Measurements from ENCODE around the gene DNAH3. TPM values are rescaled to one million over a fixed set of nuclear protein-coding genes. Genes with fewer than 3 reads are reported as not detected.

Gene DNAH3
- total RNA-seq, 1 experiment from 2014 or later: 0.70 TPM

DNA sequence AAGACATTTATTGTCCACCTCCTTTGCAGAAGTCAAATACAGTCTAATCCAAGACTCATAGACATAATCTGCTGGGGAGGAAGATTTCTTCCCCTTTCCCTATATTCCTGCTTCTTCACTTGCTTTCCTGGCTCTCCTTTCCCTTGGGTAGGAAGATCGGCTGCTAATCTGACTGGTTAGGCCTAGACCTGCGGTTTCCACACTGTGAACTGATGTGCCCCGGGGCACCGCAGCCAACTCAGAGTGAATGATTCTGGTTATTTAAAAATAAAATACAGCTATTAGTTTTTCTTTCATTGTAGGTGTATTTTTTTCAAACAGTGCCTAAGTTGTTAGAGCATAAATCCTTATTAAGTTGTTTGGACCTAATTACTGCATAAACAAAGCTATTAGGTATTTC lies 78.9 kb downstream of the DNAH3 start:
- DNase-seq: no peak
- H3K27ac ChIP-seq: no peak overlapping the region
- H3K36me3 ChIP-seq (ENCODE audit: low read depth): no peaks in the 10 kb centered on the region
- POLR2A ChIA-PET (ENCODE audit: unreplicated experiment): no interaction called here
- H3K4me2 ChIP-seq: no peak overlapping the region
- H2AFZ ChIP-seq: no peak overlapping the region
- no peaks in the 10 kb centered on the region for H3K9me3 ChIP-seq (ENCODE audit: insufficient read depth, low read depth)
- CTCF ChIA-PET: interaction anchor here (0.6 kb wide), 1 partner anchor 220 kb away, joined by 3 read pairs; no protein-coding TSS in a partner anchor
- H3F3A ChIP-seq (ENCODE audit: insufficient read depth, low read depth): no peaks in the 10 kb centered on the region
- H3K79me2 ChIP-seq (ENCODE audit: low read depth): no peaks in the 10 kb centered on the region
- TF ChIP-seq, protein P1, sequence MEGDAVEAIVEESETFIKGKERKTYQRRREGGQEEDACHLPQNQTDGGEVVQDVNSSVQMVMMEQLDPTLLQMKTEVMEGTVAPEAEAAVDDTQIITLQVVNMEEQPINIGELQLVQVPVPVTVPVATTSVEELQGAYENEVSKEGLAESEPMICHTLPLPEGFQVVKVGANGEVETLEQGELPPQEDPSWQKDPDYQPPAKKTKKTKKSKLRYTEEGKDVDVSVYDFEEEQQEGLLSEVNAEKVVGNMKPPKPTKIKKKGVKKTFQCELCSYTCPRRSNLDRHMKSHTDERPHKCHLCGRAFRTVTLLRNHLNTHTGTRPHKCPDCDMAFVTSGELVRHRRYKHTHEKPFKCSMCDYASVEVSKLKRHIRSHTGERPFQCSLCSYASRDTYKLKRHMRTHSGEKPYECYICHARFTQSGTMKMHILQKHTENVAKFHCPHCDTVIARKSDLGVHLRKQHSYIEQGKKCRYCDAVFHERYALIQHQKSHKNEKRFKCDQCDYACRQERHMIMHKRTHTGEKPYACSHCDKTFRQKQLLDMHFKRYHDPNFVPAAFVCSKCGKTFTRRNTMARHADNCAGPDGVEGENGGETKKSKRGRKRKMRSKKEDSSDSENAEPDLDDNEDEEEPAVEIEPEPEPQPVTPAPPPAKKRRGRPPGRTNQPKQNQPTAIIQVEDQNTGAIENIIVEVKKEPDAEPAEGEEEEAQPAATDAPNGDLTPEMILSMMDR (conservative IDR thresholded peaks at IDR 0.05): no peak
- TF ChIP-seq EZH2 (IDR thresholded peaks at IDR 0.05; ENCODE audit: low read depth): no peak
- H3K4me3 ChIP-seq: no peak overlapping the region
- intact Hi-C loops (cut with micrococcal nuclease; ENCODE audit: unreplicated experiment): no loop called here
- no peaks in the 10 kb centered on the region for H3K4me1 ChIP-seq (replicated peaks; ENCODE audit: insufficient read depth)
- no TSS peak for BruUV-seq (replicated peaks)
- H4K20me1 ChIP-seq (ENCODE audit: insufficient read depth): no peaks in the 10 kb centered on the region
- no peaks in the 10 kb centered on the region for H3K27me3 ChIP-seq (ENCODE audit: insufficient read depth, low read depth)
- no peaks in the 10 kb centered on the region for H3K9me2 ChIP-seq (ENCODE audit: insufficient read depth)

DNA sequence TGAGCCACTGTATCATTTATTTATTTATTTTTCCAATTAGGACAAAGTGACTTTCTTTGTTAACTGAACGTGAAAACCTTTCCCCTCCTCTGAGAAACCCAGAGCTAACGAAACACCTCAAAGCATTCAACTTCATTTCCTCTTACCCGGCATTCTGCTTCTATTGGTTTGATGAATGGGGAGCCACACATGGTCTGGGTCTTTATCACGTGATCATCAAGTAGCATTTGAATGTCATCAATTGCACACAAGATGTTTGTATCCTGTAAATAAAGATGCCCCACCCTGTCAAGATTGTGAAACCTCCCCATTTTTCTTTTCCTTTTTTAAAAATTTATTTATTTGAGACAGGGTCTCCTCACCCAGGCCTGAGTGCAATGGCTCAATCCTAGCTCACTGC lies 80.1 kb downstream of the DNAH3 start:
- H3K4me2 ChIP-seq: no peak overlapping the region

DNA sequence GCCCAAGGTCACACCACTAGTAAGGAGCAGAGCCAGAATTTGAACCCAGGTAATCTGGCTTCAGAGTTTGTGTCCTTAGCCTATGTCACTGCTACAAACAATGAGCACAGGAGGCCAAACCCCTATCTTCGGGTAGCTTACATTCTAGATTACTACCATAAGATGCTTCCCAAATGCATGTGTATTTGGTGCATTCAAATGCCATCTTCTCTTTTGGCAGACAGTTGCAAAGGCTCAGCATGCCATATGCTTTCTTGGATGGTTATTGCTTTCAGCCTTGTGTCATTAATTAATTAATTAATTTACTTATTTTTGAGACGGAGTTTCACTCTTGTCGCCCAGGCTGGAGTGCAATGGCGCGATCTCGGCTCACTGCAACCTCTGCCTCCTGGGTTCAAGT lies 80.7 kb downstream of the DNAH3 start:
- Histone ChIP-seq H3K9me2 (ENCODE audit: insufficient read depth) (no peaks in the 10 kb centered on the region), H3K4me3 (no peak overlapping the region), H3K36me3 (ENCODE audit: low read depth) (no peaks in the 10 kb centered on the region), H3K27ac (no peak overlapping the region), H3F3A (ENCODE audit: insufficient read depth, low read depth) (no peaks in the 10 kb centered on the region), H3K27me3 (ENCODE audit: insufficient read depth, low read depth) (no peaks in the 10 kb centered on the region), H3K4me1 (replicated peaks; ENCODE audit: insufficient read depth) (no peaks in the 10 kb centered on the region), H2AFZ (no peak overlapping the region), H3K79me2 (ENCODE audit: low read depth) (no peaks in the 10 kb centered on the region), H3K4me2 (no peak overlapping the region), H4K20me1 (ENCODE audit: insufficient read depth) (no peaks in the 10 kb centered on the region), H3K9me3 (ENCODE audit: insufficient read depth, low read depth) (no peaks in the 10 kb centered on the region)
- POLR2A ChIA-PET (ENCODE audit: unreplicated experiment): no interaction called here
- CTCF ChIA-PET: no interaction called here
- intact Hi-C loops (cut with micrococcal nuclease; ENCODE audit: unreplicated experiment): no loop called here
- no peak for TF ChIP-seq EZH2 (IDR thresholded peaks at IDR 0.05; ENCODE audit: low read depth)
- TF ChIP-seq, protein P1 (conservative IDR thresholded peaks at IDR 0.05): no peak
- no peak for DNase-seq
- no TSS peak for BruUV-seq (replicated peaks)

More for the DNA sequence above, 80.1 kb downstream of the DNAH3 start:
- Histone ChIP-seq H3K79me2 (ENCODE audit: low read depth) (no peaks in the 10 kb centered on the region), H3K27me3 (ENCODE audit: insufficient read depth, low read depth) (no peaks in the 10 kb centered on the region), H3F3A (ENCODE audit: insufficient read depth, low read depth) (no peaks in the 10 kb centered on the region), H3K4me1 (replicated peaks; ENCODE audit: insufficient read depth) (no peaks in the 10 kb centered on the region), H3K27ac (no peak overlapping the region), H4K20me1 (ENCODE audit: insufficient read depth) (no peaks in the 10 kb centered on the region), H3K4me3 (no peak overlapping the region), H3K9me3 (ENCODE audit: insufficient read depth, low read depth) (no peaks in the 10 kb centered on the region), H3K36me3 (ENCODE audit: low read depth) (no peaks in the 10 kb centered on the region), H3K9me2 (ENCODE audit: insufficient read depth) (no peaks in the 10 kb centered on the region), H2AFZ (no peak overlapping the region)
- no peak for DNase-seq
- ChIA-PET POLR2A (ENCODE audit: unreplicated experiment) (no interaction called here), CTCF (no interaction called here)
- BruUV-seq (replicated peaks): no TSS peak
- TF ChIP-seq, protein P1 (conservative IDR thresholded peaks at IDR 0.05): no peak
- no peak for TF ChIP-seq EZH2 (IDR thresholded peaks at IDR 0.05; ENCODE audit: low read depth)
- intact Hi-C loops (cut with micrococcal nuclease; ENCODE audit: unreplicated experiment): no loop called here

Data from PC-9 (cell line).